K562 (cell line): ENCODE results near the gene ELMO3. TPM values are rescaled to one million over a fixed set of nuclear protein-coding genes. Genes with fewer than 3 reads are reported as not detected.
A peak's percentile ranks its signal among the peaks of the same experiment; 100 is the strongest.

Source experiments
- BRCA1 ChIP-seq, 2 experiments: fragments of 450-650 bp in 1 of 2; sonication (generic) in 1 of 2; formaldehyde crosslinking in 1 of 2; IDR thresholded peaks; 2 replicates each; pipeline versions ENCODE4 v1.5.0 to v1.6.1; 2017 to 2020; ENCODE audit warnings: mild to moderate bottlenecking in 1 of 2, missing genetic modification reagents in 1 of 2
- BRD4 ChIP-seq: fragments of 200-600 bp; sonication (generic); IDR thresholded peaks from 2 replicates; pipeline ENCODE4 v1.6.1; 2017; ENCODE audit warnings: inconsistent platforms
- CBX5 ChIP-seq: IDR thresholded peaks from 2 replicates; pipeline ENCODE4 v1.6.1; 2014; ENCODE audit warnings: low read depth, borderline replicate concordance
- CREM ChIP-seq: IDR thresholded peaks from 2 replicates; pipeline ENCODE4 v1.6.1; 2014; ENCODE audit warnings: antibody characterized with exemption, low read depth
- CSDE1 ChIP-seq, 2 experiments: fragments of 450-650 bp; IDR thresholded peaks; 2 replicates each; pipeline ENCODE4 v1.6.1; 2016; ENCODE audit warnings: mild to moderate bottlenecking in 1 of 2
- DPF2 ChIP-seq: fragments of 450-650 bp; IDR thresholded peaks from 2 replicates; pipeline ENCODE4 v1.6.1; 2016
- HCFC1 ChIP-seq: IDR thresholded peaks from 2 replicates; pipeline ENCODE4 v1.6.1; 2012; ENCODE audit warnings: low read depth, low read length, improper control_type of control experiment
- HSF4 ChIP-seq: fragments of 250-450 bp; sonication (Bioruptor Pico); IDR thresholded peaks from 2 replicates; pipeline ENCODE4 v2.1.2; 2022; ENCODE audit warnings: mild to moderate bottlenecking, moderate library complexity, borderline replicate concordance
- MCM3 ChIP-seq: fragments of 450-650 bp; IDR thresholded peaks from 2 replicates; pipeline ENCODE4 v1.6.1; 2016
- MYNN ChIP-seq, 2 experiments: sonication (generic); formaldehyde crosslinking in 1 of 2; IDR thresholded peaks; 2 replicates each; pipeline versions ENCODE4 v1.5.0 to v1.6.1; 2016 to 2020; ENCODE audit warnings: antibody characterized with exemption in 1 of 2, missing genetic modification reagents in 1 of 2
- PHF21A ChIP-seq: fragments of 450-650 bp; IDR thresholded peaks from 2 replicates; pipeline ENCODE4 v1.6.1; 2017; ENCODE audit warnings: low read depth, borderline replicate concordance
- PML ChIP-seq: IDR thresholded peaks from 2 replicates; pipeline ENCODE4 v1.6.1; 2012; ENCODE audit warnings: low read length, inconsistent platforms
- POLR2G ChIP-seq: fragments of 200-400 bp; formaldehyde crosslinking; IDR thresholded peaks from 2 replicates; pipeline ENCODE4 v1.6.1; 2017; ENCODE audit warnings: low read depth, mild to moderate bottlenecking, antibody characterized with exemption, low read length, moderate library complexity
- RAD21 ChIP-seq, 2 experiments: fragments of 250-450 bp in 1 of 2; fragments of 450-650 bp in 1 of 2; sonication (Bioruptor Pico) in 1 of 2; formaldehyde crosslinking in 1 of 2; IDR thresholded peaks in 1 of 2; conservative IDR thresholded peaks in 1 of 2; 2 replicates each; pipeline versions ENCODE4 v1.4.0 to v1.8.0; 2020 to 2022; ENCODE audit warnings: mild to moderate bottlenecking in 2 of 2, moderate library complexity in 1 of 2
- SOX6 ChIP-seq: fragments of 450-650 bp; IDR thresholded peaks from 2 replicates; pipeline ENCODE4 v1.6.1; 2014; ENCODE audit warnings: mild to moderate bottlenecking
- ZFX ChIP-seq: sonication (generic); formaldehyde crosslinking; IDR thresholded peaks from 2 replicates; pipeline ENCODE4 v1.8.0; 2022; ENCODE audit warnings: mild to moderate bottlenecking, missing genetic modification reagents, moderate library complexity
- ZNF274 ChIP-seq: IDR thresholded peaks from 2 replicates; pipeline ENCODE4 v1.6.1; 2011; ENCODE audit warnings: low read depth, mild to moderate bottlenecking, low read length, moderate library complexity, borderline replicate concordance
- ZNF57 ChIP-seq: fragments of 450-650 bp; formaldehyde crosslinking; IDR thresholded peaks from 2 replicates; pipeline ENCODE4 v1.4.0; 2020; ENCODE audit warnings: mild to moderate bottlenecking, moderate library complexity
- polyA plus RNA-seq, 8 experiments: library from polyadenylated mRNA; depleted of rRNA in 4 of 8; stranded (reverse) in 5 of 8; unstranded in 3 of 8; fragments of >200 nt; fragmentation: Nextera tagmentation in 2 of 8; fragmentation: Illumina TruSeq in 1 of 8; extraction: Ambion mirVana in 2 of 8; extraction: Trizol in 1 of 8; gene quantifications; 2 replicates each; pipeline versions ENCODE4 v1.2.1 to v1.2.3, GENCODE V29; 2011 to 2014; ENCODE audit warnings: inconsistent platforms in 1 of 8, missing spikeins in 1 of 8
- total RNA-seq, 7 experiments: library from RNA; depleted of rRNA in 6 of 7; stranded (reverse); fragments of >200 nt in 6 of 7; fragmentation: Illumina TruSeq in 2 of 7; extraction: Trizol in 2 of 7; gene quantifications; 2 replicates each; pipeline versions ENCODE4 v1.2.1 to v1.2.3, GENCODE V29; 2011 to 2021; ENCODE audit warnings: low replicate concordance in 1 of 7
- TF ChIP-seq, protein P1 (sequence below): sonication (generic); formaldehyde crosslinking; IDR thresholded peaks from 2 replicates; pipeline ENCODE4 v1.9.0; 2022; ENCODE audit warnings: mild to moderate bottlenecking, missing genetic modification reagents
- TF ChIP-seq, protein P2 (sequence below), 2 experiments: fragments of 450-650 bp; IDR thresholded peaks; 2 replicates each; pipeline ENCODE4 v1.6.1; 2018; ENCODE audit warnings: mild to moderate bottlenecking in 2 of 2, low read depth in 1 of 2; ENCODE audit not compliant: partially characterized antibody in 2 of 2
- TF ChIP-seq, protein P3 (sequence below), 2 experiments: IDR thresholded peaks; 2 replicates each; pipeline ENCODE4 v1.6.1; 2012; ENCODE audit warnings: improper control_type of control experiment in 2 of 2, low read depth in 2 of 2, low read length in 2 of 2, borderline replicate concordance in 1 of 2

Gene ELMO3
- total and polyA plus RNA-seq, 9 of the 15 experiments (the other 6 are each of a cell fraction or from before 2014, with no cell fraction given), result 0.04 to 5.1 (median 1.5) TPM

DNA sequence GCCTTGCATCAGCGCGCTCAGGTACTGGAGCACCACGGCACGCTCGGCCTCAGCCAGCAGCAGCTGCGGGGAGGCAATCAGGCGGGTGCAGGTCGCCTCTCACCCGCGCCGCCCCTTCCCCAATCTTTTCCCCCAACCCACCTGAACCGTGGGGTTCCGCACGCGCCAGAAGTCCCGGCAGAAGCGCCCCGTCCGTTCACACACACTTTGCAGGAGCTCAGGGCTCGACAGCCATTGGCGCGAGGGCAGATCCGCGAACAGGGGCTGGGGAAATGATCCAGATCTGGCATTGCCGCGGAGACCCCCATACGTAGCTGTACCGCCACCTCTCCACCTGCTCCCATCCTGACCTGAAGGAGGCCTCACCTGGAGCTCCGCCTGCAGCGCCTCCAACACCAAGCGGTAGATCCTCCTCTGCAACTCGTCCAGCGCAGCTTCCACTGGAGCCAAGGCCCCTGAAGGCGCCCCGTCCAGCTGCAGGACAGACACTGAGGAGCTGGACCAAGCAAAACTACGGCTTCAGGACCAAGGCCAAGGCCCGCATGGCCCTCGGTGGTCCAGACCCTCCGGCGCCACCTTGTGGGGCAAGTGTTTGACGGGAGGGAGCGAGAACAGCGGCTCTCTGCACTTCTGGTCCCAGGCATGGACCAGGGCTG lies 13.8 kb upstream of the ELMO3 start (continued):
- no peak for TF ChIP-seq POLR2G
- 0 out of 2 replicates have a peak, but pooled peaks have one; percentile 42 for TF ChIP-seq SOX6
- TF ChIP-seq, protein P1, sequence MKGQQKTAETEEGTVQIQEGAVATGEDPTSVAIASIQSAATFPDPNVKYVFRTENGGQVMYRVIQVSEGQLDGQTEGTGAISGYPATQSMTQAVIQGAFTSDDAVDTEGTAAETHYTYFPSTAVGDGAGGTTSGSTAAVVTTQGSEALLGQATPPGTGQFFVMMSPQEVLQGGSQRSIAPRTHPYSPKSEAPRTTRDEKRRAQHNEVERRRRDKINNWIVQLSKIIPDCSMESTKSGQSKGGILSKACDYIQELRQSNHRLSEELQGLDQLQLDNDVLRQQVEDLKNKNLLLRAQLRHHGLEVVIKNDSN (CRISPR knock-in tag), result peak; percentile 38; the same call in 1 of the 2 replicates
- TF ChIP-seq RAD21 (CRISPR knock-in tag; conservative IDR thresholded peaks at IDR 0.05 in 1 of 2, IDR thresholded peaks at IDR 0.05 in 1 of 2), result peak; percentile 74 to 95
- TF ChIP-seq, protein P2, sequence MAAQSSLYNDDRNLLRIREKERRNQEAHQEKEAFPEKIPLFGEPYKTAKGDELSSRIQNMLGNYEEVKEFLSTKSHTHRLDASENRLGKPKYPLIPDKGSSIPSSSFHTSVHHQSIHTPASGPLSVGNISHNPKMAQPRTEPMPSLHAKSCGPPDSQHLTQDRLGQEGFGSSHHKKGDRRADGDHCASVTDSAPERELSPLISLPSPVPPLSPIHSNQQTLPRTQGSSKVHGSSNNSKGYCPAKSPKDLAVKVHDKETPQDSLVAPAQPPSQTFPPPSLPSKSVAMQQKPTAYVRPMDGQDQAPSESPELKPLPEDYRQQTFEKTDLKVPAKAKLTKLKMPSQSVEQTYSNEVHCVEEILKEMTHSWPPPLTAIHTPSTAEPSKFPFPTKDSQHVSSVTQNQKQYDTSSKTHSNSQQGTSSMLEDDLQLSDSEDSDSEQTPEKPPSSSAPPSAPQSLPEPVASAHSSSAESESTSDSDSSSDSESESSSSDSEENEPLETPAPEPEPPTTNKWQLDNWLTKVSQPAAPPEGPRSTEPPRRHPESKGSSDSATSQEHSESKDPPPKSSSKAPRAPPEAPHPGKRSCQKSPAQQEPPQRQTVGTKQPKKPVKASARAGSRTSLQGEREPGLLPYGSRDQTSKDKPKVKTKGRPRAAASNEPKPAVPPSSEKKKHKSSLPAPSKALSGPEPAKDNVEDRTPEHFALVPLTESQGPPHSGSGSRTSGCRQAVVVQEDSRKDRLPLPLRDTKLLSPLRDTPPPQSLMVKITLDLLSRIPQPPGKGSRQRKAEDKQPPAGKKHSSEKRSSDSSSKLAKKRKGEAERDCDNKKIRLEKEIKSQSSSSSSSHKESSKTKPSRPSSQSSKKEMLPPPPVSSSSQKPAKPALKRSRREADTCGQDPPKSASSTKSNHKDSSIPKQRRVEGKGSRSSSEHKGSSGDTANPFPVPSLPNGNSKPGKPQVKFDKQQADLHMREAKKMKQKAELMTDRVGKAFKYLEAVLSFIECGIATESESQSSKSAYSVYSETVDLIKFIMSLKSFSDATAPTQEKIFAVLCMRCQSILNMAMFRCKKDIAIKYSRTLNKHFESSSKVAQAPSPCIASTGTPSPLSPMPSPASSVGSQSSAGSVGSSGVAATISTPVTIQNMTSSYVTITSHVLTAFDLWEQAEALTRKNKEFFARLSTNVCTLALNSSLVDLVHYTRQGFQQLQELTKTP (IDR thresholded peaks at IDR 0.05; ENCODE audit: low read depth in 1 of 2, partially characterized antibody in 2 of 2), result peak in 1 of 2 experiments; percentile 94
- TF ChIP-seq DPF2, result peak; percentile 29; the same call in 1 of the 2 replicates
- 0 out of 2 replicates have a peak, but pooled peaks have one; percentile 27 for TF ChIP-seq ZFX (CRISPR knock-in tag)
- TF ChIP-seq ZNF274, result no peak
- no peak for TF ChIP-seq PML
- no peak for TF ChIP-seq ZNF57
- TF ChIP-seq, protein P3, sequence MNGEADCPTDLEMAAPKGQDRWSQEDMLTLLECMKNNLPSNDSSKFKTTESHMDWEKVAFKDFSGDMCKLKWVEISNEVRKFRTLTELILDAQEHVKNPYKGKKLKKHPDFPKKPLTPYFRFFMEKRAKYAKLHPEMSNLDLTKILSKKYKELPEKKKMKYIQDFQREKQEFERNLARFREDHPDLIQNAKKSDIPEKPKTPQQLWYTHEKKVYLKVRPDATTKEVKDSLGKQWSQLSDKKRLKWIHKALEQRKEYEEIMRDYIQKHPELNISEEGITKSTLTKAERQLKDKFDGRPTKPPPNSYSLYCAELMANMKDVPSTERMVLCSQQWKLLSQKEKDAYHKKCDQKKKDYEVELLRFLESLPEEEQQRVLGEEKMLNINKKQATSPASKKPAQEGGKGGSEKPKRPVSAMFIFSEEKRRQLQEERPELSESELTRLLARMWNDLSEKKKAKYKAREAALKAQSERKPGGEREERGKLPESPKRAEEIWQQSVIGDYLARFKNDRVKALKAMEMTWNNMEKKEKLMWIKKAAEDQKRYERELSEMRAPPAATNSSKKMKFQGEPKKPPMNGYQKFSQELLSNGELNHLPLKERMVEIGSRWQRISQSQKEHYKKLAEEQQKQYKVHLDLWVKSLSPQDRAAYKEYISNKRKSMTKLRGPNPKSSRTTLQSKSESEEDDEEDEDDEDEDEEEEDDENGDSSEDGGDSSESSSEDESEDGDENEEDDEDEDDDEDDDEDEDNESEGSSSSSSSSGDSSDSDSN (IDR thresholded peaks at IDR 0.05; ENCODE audit: borderline replicate concordance in 1 of 2, low read depth in 2 of 2, low read length in 2 of 2), result peak; percentile 44 to 87; a peak in 1 of 4 replicates
- TF ChIP-seq BRD4, result no peak
- no peak for TF ChIP-seq PHF21A
- TF ChIP-seq HSF4, result no peak
- TF ChIP-seq BRCA1 (IDR thresholded peaks at IDR 0.05), result no peak
- no peak for TF ChIP-seq BRCA1 (CRISPR knock-in tag; IDR thresholded peaks at IDR 0.05)
- no peak for TF ChIP-seq CSDE1 (IDR thresholded peaks at IDR 0.05)
- peak; percentile 73 for TF ChIP-seq CREM
- 0 out of 2 replicates have a peak, but pooled peaks have one; percentile 39 for TF ChIP-seq CBX5
- TF ChIP-seq HCFC1, result peak; percentile 55
- peak; percentile 66 for TF ChIP-seq MYNN (IDR thresholded peaks at IDR 0.05)
- no peak for TF ChIP-seq MYNN (CRISPR knock-in tag; IDR thresholded peaks at IDR 0.05)
- no peak for TF ChIP-seq MCM3
